SK-N-SH treated with all-trans-retinoic acid at 6 μM for 48 hours (cell line): ENCODE data around the gene CBR1.

Experiments
- ATAC-seq: fragments of 200-7000 bp; cut with Tn5 transposase; 3 replicates; pipeline ENCODE4 v1.9.1; 2020; ENCODE audit warnings: mild to moderate bottlenecking, moderate library complexity
- ARNTL ChIP-seq: fragments of 450-650 bp; formaldehyde crosslinking; IDR thresholded peaks from 2 replicates; pipeline ENCODE4 v1.5.0; 2020; ENCODE audit warnings: low read depth, mild to moderate bottlenecking, moderate library complexity, borderline replicate concordance
- CSDC2 ChIP-seq: fragments of 250-450 bp; sonication (Bioruptor Pico); IDR thresholded peaks from 2 replicates; pipeline ENCODE4 v1.5.0; 2020; ENCODE audit warnings: mild to moderate bottlenecking, moderate library complexity
- ESRRG ChIP-seq: fragments of 250-450 bp; sonication (Bioruptor Pico); IDR thresholded peaks from 2 replicates; pipeline ENCODE4 v1.6.1; 2021; ENCODE audit warnings: mild to moderate bottlenecking
- GLIS3 ChIP-seq: fragments of 250-450 bp; sonication (Bioruptor Pico); IDR thresholded peaks from 2 replicates; pipeline ENCODE4 v1.5.0; 2020; ENCODE audit warnings: mild to moderate bottlenecking, moderate library complexity
- OSR1 ChIP-seq: fragments of 250-450 bp; sonication (Bioruptor Pico); IDR thresholded peaks from 2 replicates; pipeline ENCODE4 v1.8.0; 2022; ENCODE audit warnings: moderate library complexity, mild to moderate bottlenecking, inconsistent platforms
- PPARA ChIP-seq: fragments of 250-450 bp; sonication (Bioruptor Pico); IDR thresholded peaks from 2 replicates; pipeline ENCODE4 v1.5.0; 2020; ENCODE audit warnings: mild to moderate bottlenecking, borderline replicate concordance
- RARB ChIP-seq: fragments of 250-450 bp; sonication (Bioruptor Pico); IDR thresholded peaks from 2 replicates; pipeline ENCODE4 v1.8.0; 2021; ENCODE audit warnings: mild to moderate bottlenecking, moderate library complexity
- SNAI2 ChIP-seq: fragments of 250-450 bp; sonication (Bioruptor Pico); IDR thresholded peaks from 2 replicates; pipeline ENCODE4 v1.5.0; 2020; ENCODE audit warnings: mild to moderate bottlenecking, moderate library complexity
- TOX ChIP-seq: fragments of 250-450 bp; sonication (Bioruptor Pico); IDR thresholded peaks from 2 replicates; pipeline ENCODE4 v1.8.0; 2021; ENCODE audit warnings: mild to moderate bottlenecking, moderate library complexity, borderline replicate concordance
- ZC3H10 ChIP-seq: fragments of 250-450 bp; sonication (Bioruptor Pico); IDR thresholded peaks from 2 replicates; pipeline ENCODE4 v1.5.1; 2021; ENCODE audit warnings: mild to moderate bottlenecking, moderate library complexity
- ZFP3 ChIP-seq: fragments of 250-450 bp; sonication (Bioruptor Pico); IDR thresholded peaks from 2 replicates; pipeline ENCODE4 v1.5.0; 2020; ENCODE audit warnings: mild to moderate bottlenecking, moderate library complexity
- ZFP30 ChIP-seq: fragments of 450-650 bp; formaldehyde crosslinking; IDR thresholded peaks from 2 replicates; pipeline ENCODE4 v1.5.0; 2022; ENCODE audit warnings: mild to moderate bottlenecking, moderate library complexity
- ZNF565 ChIP-seq: fragments of 450-650 bp; formaldehyde crosslinking; conservative IDR thresholded peaks from 2 replicates; pipeline ENCODE4 v1.5.0; 2020; ENCODE audit warnings: low read depth, mild to moderate bottlenecking, moderate library complexity
- ZNF70 ChIP-seq: fragments of 450-650 bp; formaldehyde crosslinking; IDR thresholded peaks from 2 replicates; pipeline ENCODE4 v1.5.0; 2020; ENCODE audit warnings: mild to moderate bottlenecking, moderate library complexity
- ZNF8 ChIP-seq: fragments of 450-650 bp; formaldehyde crosslinking; IDR thresholded peaks from 2 replicates; pipeline ENCODE4 v1.5.0; 2020; ENCODE audit warnings: mild to moderate bottlenecking, moderate library complexity
- TF ChIP-seq, protein P1 (sequence below): fragments of 250-450 bp; sonication (Bioruptor Pico); IDR thresholded peaks from 2 replicates; pipeline ENCODE4 v1.8.0; 2021; ENCODE audit warnings: low read depth, mild to moderate bottlenecking, moderate library complexity, borderline replicate concordance
- TF ChIP-seq, protein P2 (sequence below): fragments of 250-450 bp; sonication (Bioruptor Pico); IDR thresholded peaks from 2 replicates; pipeline ENCODE4 v1.5.0; 2020; ENCODE audit warnings: mild to moderate bottlenecking, moderate library complexity
- TF ChIP-seq, protein P3 (sequence below): fragments of 250-450 bp; sonication (Bioruptor Pico); IDR thresholded peaks from 2 replicates; pipeline ENCODE4 v1.5.1; 2020; ENCODE audit warnings: low read depth, mild to moderate bottlenecking, moderate library complexity
- TF ChIP-seq, protein P4 (sequence below): fragments of 250-450 bp; sonication (Bioruptor Pico); IDR thresholded peaks from 2 replicates; pipeline ENCODE4 v1.8.0; 2020; ENCODE audit warnings: mild to moderate bottlenecking, moderate library complexity, borderline replicate concordance
- TF ChIP-seq, protein P5 (sequence below): fragments of 250-450 bp; sonication (Bioruptor Pico); IDR thresholded peaks from 2 replicates; pipeline ENCODE4 v1.5.1; 2021; ENCODE audit warnings: mild to moderate bottlenecking, moderate library complexity

Gene CBR1

DNA sequence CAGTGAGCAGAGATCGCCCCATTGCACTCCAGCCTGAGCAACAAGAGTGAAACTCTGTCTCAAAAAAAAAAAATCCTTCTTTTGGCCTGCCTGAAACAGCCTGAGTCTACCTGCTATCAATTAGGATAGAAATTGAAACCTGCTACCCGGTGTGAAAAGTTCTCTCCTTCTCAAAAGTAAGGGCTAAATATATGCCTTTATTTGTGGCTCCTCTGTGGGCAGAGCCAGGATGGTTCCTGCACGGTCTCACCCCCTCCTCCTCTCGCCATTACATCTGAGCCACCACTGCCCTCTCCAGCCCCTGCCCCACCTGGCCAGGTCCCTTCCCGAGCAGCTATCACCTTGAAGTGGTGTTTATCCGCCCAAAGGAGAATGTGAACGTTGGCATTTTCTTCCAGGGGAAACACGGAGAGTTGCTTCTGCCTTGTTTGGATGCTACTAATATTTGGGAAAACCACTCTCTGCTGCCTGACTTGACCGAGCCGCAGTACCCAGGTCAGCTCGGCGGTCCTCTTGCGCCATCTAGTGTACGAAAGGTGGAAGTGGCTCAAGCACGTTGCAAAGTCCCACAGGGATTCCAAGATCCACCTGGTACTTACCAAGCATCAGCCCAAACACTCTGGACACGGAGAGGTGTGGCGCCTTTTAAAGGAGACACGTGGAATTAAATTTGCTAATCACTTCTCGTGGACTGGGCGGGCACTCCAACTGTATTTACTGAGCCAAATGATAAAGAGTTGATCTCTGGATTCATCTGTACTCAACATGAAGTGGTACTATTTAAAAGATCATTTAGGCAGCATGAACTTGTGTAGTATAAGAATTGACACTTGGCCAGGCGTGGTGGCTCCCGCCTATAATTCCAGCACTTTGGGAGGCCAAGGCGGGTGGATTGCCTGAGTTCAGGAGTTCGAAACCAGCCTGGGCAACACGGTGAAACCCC lies 41.4 kb upstream of the CBR1 start:
- peak; percentile 96 for ATAC-seq
- TF ChIP-seq OSR1 (no peak), ARNTL (CRISPR knock-in tag) (no peak)

DNA sequence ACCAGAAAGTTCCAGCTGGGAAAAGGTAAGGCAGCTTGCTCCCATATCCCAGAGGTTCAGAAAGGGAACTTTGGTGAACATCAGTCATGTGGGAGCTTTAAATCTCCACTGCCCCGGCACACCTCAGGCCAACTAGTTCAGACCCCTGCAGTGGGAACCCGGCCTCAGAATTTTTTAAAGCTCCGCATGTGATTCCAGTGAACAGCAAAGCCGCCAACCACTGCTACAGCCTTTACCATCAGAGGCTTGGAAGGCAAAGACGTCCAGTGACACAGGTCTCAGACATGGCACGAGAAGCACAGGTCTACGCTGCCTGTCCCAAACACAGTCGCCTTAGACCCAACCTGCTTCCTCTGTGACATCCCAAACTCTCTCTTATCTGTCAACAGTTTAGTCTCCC lies 40.5 kb upstream of the CBR1 start:
- ATAC-seq: no peak
- TF ChIP-seq ARNTL (CRISPR knock-in tag) (no peak), GLIS3 (CRISPR knock-in tag) (no peak), SNAI2 (no peak), ZNF70 (no peak), ZFP3 (CRISPR knock-in tag) (no peak), CSDC2 (CRISPR knock-in tag) (no peak), ZNF565 (CRISPR knock-in tag) (no peak), PPARA (CRISPR knock-in tag) (no peak), ESRRG (CRISPR knock-in tag) (no peak), ZFP30 (CRISPR knock-in tag) (no peak), TOX (CRISPR knock-in tag) (no peak), ZC3H10 (CRISPR knock-in tag) (no peak), RARB (no peak)
- TF ChIP-seq, protein P1, sequence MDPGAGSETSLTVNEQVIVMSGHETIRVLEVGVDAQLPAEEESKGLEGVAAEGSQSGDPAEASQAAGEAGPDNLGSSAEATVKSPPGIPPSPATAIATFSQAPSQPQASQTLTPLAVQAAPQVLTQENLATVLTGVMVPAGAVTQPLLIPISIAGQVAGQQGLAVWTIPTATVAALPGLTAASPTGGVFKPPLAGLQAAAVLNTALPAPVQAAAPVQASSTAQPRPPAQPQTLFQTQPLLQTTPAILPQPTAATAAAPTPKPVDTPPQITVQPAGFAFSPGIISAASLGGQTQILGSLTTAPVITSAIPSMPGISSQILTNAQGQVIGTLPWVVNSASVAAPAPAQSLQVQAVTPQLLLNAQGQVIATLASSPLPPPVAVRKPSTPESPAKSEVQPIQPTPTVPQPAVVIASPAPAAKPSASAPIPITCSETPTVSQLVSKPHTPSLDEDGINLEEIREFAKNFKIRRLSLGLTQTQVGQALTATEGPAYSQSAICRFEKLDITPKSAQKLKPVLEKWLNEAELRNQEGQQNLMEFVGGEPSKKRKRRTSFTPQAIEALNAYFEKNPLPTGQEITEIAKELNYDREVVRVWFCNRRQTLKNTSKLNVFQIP (CRISPR knock-in tag): no peak
- TF ChIP-seq, protein P2, sequence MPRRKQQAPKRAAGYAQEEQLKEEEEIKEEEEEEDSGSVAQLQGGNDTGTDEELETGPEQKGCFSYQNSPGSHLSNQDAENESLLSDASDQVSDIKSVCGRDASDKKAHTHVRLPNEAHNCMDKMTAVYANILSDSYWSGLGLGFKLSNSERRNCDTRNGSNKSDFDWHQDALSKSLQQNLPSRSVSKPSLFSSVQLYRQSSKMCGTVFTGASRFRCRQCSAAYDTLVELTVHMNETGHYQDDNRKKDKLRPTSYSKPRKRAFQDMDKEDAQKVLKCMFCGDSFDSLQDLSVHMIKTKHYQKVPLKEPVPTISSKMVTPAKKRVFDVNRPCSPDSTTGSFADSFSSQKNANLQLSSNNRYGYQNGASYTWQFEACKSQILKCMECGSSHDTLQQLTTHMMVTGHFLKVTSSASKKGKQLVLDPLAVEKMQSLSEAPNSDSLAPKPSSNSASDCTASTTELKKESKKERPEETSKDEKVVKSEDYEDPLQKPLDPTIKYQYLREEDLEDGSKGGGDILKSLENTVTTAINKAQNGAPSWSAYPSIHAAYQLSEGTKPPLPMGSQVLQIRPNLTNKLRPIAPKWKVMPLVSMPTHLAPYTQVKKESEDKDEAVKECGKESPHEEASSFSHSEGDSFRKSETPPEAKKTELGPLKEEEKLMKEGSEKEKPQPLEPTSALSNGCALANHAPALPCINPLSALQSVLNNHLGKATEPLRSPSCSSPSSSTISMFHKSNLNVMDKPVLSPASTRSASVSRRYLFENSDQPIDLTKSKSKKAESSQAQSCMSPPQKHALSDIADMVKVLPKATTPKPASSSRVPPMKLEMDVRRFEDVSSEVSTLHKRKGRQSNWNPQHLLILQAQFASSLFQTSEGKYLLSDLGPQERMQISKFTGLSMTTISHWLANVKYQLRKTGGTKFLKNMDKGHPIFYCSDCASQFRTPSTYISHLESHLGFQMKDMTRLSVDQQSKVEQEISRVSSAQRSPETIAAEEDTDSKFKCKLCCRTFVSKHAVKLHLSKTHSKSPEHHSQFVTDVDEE (CRISPR knock-in tag): no peak
- TF ChIP-seq, protein P3, sequence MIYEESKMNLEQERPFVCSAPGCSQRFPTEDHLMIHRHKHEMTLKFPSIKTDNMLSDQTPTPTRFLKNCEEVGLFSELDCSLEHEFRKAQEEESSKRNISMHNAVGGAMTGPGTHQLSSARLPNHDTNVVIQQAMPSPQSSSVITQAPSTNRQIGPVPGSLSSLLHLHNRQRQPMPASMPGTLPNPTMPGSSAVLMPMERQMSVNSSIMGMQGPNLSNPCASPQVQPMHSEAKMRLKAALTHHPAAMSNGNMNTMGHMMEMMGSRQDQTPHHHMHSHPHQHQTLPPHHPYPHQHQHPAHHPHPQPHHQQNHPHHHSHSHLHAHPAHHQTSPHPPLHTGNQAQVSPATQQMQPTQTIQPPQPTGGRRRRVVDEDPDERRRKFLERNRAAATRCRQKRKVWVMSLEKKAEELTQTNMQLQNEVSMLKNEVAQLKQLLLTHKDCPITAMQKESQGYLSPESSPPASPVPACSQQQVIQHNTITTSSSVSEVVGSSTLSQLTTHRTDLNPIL (CRISPR knock-in tag): no peak
- TF ChIP-seq, protein P4, sequence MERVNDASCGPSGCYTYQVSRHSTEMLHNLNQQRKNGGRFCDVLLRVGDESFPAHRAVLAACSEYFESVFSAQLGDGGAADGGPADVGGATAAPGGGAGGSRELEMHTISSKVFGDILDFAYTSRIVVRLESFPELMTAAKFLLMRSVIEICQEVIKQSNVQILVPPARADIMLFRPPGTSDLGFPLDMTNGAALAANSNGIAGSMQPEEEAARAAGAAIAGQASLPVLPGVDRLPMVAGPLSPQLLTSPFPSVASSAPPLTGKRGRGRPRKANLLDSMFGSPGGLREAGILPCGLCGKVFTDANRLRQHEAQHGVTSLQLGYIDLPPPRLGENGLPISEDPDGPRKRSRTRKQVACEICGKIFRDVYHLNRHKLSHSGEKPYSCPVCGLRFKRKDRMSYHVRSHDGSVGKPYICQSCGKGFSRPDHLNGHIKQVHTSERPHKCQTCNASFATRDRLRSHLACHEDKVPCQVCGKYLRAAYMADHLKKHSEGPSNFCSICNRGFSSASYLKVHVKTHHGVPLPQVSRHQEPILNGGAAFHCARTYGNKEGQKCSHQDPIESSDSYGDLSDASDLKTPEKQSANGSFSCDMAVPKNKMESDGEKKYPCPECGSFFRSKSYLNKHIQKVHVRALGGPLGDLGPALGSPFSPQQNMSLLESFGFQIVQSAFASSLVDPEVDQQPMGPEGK (CRISPR knock-in tag): no peak
- TF ChIP-seq, all 23 proteins: peak for 0

DNA sequence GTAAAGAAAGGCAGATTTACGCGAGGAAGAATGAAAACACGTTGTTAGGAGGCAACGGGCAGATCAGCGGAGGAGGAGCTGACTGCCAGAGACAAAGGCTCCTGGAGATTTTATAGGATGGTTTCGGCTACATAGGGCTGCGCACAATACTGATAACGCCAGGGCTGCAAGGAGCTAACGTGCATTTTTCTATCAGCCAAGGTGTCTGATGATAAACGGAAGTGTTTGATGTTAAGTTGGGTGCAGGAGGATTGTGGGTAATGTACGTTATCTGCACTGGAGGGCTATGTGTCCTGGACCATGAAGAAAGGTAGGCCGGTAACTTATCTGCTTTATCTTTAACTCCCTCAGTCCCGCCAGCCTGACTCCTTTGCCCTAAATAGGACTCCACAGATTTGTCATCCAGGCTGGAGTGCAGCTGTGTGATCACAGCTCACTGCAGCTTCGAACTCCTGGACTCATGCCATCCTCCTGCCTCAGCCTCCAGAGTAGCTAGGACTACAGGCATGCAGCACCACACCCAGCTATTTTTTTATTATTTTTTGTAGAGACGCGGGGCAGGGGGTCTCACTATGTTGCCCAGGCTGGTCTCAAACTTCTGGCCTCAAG lies 39.1 kb upstream of the CBR1 start:
- ATAC-seq: no peak
- TF ChIP-seq ARNTL (CRISPR knock-in tag): no peak
- TF ChIP-seq ZNF565 (CRISPR knock-in tag): no peak
- TF ChIP-seq ZNF8 (CRISPR knock-in tag): no peak
- TF ChIP-seq, protein P3 (CRISPR knock-in tag): no peak
- no peak for TF ChIP-seq PPARA (CRISPR knock-in tag)
- TF ChIP-seq CSDC2 (CRISPR knock-in tag): no peak
- no peak for TF ChIP-seq ESRRG (CRISPR knock-in tag)
- TF ChIP-seq ZNF70: no peak
- no peak for TF ChIP-seq TOX (CRISPR knock-in tag)
- TF ChIP-seq, protein P1 (CRISPR knock-in tag): no peak
- TF ChIP-seq ZFP3 (CRISPR knock-in tag): no peak
- TF ChIP-seq, protein P5, sequence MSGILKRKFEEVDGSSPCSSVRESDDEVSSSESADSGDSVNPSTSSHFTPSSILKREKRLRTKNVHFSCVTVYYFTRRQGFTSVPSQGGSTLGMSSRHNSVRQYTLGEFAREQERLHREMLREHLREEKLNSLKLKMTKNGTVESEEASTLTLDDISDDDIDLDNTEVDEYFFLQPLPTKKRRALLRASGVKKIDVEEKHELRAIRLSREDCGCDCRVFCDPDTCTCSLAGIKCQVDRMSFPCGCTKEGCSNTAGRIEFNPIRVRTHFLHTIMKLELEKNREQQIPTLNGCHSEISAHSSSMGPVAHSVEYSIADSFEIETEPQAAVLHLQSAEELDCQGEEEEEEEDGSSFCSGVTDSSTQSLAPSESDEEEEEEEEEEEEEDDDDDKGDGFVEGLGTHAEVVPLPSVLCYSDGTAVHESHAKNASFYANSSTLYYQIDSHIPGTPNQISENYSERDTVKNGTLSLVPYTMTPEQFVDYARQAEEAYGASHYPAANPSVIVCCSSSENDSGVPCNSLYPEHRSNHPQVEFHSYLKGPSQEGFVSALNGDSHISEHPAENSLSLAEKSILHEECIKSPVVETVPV (CRISPR knock-in tag): no peak
- TF ChIP-seq, protein P4 (CRISPR knock-in tag): no peak
- no peak for TF ChIP-seq SNAI2
- TF ChIP-seq RARB: no peak
